HL-60 (cell line): ENCODE data around the gene NIP7.

ENCODE experiments used
- DNase-seq, 2 experiments: peaks; one replicate each; pipeline ENCODE4 v3.0.0-alpha.2; 2010 to 2020; ENCODE audit warnings: low read depth in 1 of 2, low spot score in 1 of 2
- H3K27ac ChIP-seq: fragments of 250-450 bp; sonication (Bioruptor Pico); replicated peaks from 2 replicates; pipeline ENCODE4 v1.5.1; 2020; ENCODE audit warnings: mild to moderate bottlenecking, moderate library complexity
- H3K27me3 ChIP-seq: fragments of 250-450 bp; sonication (Bioruptor Pico); 2 replicates; pipeline ENCODE4 v1.5.1; 2021; ENCODE audit warnings: mild to moderate bottlenecking, moderate library complexity; ENCODE audit not compliant: insufficient read depth, poor library complexity, severe bottlenecking
- H3K4me3 ChIP-seq: replicated peaks from 2 replicates; pipeline ENCODE4 v1.5.1; 2011; ENCODE audit warnings: mild to moderate bottlenecking, control low read depth, low read length; ENCODE audit not compliant: insufficient read depth
- GABPA ChIP-seq: IDR thresholded peaks from 2 replicates; pipeline ENCODE4 v1.6.1; 2012; ENCODE audit warnings: low read depth
- POLR2AphosphoS5 ChIP-seq: IDR thresholded peaks from 2 replicates; pipeline ENCODE4 v1.6.1; 2012; ENCODE audit warnings: low read depth
- SPI1 ChIP-seq: IDR thresholded peaks from 2 replicates; pipeline ENCODE4 v1.6.1; 2012; ENCODE audit warnings: low read depth, mild to moderate bottlenecking, borderline replicate concordance
- TF ChIP-seq, protein P1 (sequence below): IDR thresholded peaks from one replicate; pipeline ENCODE4 v1.5.1; 2011; ENCODE audit warnings: low read length, control low read depth, inconsistent platforms; ENCODE audit not compliant: insufficient read depth
- TF ChIP-seq, protein P2 (sequence below): IDR thresholded peaks from 2 replicates; pipeline ENCODE4 v1.6.1; 2012; ENCODE audit warnings: low read depth; ENCODE audit not compliant: insufficient replicate concordance

NIP7 gene

DNA sequence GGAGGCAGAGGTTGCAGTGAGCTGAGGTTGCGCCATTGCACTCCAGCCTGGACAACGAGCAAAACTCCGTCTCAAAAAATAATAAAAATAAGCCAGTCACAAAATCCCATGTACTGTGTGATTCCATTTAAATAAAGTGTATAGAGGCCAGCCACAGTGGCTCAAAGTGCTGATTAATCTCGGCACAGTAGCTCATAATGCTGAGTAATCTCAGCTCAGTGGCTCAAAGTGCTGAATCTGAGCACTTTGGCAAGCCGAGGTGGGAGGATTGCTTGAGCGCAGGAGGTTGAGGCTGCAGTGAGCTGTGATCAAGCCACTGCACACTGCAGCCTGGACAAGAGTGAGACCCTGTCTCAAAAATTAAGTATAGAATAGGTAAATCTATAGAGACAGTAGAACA, 7.1 kb downstream of the NIP7 start:
- DNase-seq, result no peak
- no peak overlapping the region for H3K27ac ChIP-seq
- TF ChIP-seq SPI1 (no peak), GABPA (no peak), POLR2AphosphoS5 (no peak)
- TF ChIP-seq, protein P1, sequence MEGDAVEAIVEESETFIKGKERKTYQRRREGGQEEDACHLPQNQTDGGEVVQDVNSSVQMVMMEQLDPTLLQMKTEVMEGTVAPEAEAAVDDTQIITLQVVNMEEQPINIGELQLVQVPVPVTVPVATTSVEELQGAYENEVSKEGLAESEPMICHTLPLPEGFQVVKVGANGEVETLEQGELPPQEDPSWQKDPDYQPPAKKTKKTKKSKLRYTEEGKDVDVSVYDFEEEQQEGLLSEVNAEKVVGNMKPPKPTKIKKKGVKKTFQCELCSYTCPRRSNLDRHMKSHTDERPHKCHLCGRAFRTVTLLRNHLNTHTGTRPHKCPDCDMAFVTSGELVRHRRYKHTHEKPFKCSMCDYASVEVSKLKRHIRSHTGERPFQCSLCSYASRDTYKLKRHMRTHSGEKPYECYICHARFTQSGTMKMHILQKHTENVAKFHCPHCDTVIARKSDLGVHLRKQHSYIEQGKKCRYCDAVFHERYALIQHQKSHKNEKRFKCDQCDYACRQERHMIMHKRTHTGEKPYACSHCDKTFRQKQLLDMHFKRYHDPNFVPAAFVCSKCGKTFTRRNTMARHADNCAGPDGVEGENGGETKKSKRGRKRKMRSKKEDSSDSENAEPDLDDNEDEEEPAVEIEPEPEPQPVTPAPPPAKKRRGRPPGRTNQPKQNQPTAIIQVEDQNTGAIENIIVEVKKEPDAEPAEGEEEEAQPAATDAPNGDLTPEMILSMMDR, result no peak
- TF ChIP-seq, protein P2, sequence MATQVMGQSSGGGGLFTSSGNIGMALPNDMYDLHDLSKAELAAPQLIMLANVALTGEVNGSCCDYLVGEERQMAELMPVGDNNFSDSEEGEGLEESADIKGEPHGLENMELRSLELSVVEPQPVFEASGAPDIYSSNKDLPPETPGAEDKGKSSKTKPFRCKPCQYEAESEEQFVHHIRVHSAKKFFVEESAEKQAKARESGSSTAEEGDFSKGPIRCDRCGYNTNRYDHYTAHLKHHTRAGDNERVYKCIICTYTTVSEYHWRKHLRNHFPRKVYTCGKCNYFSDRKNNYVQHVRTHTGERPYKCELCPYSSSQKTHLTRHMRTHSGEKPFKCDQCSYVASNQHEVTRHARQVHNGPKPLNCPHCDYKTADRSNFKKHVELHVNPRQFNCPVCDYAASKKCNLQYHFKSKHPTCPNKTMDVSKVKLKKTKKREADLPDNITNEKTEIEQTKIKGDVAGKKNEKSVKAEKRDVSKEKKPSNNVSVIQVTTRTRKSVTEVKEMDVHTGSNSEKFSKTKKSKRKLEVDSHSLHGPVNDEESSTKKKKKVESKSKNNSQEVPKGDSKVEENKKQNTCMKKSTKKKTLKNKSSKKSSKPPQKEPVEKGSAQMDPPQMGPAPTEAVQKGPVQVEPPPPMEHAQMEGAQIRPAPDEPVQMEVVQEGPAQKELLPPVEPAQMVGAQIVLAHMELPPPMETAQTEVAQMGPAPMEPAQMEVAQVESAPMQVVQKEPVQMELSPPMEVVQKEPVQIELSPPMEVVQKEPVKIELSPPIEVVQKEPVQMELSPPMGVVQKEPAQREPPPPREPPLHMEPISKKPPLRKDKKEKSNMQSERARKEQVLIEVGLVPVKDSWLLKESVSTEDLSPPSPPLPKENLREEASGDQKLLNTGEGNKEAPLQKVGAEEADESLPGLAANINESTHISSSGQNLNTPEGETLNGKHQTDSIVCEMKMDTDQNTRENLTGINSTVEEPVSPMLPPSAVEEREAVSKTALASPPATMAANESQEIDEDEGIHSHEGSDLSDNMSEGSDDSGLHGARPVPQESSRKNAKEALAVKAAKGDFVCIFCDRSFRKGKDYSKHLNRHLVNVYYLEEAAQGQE, result no peak
- H3K27me3 ChIP-seq, result no peaks in the 10 kb centered on the region
- no peak overlapping the region for H3K4me3 ChIP-seq

DNA sequence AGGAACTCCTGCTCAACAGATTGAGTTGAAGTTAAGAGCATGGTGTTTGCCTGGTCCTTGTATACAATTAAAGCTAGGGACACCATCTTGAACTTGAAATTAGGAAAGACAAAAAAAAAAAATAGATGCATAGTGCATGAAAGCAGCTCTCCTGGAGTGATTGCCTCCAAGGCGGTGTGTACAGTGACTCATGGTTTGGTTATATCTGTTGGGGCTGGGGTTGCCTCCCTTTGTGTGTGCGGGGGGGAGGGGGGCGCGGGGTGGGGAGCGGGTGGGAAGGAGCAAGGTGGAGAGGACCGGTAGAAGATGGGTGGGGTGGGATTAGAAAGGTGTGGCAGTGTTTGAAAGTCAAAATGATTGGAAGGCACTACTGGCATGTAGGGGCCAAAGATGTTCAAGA, 8.7 kb downstream of the NIP7 start:
- TF ChIP-seq SPI1, result no peak
- no peak for TF ChIP-seq POLR2AphosphoS5
- TF ChIP-seq, protein P1, result no peak
- TF ChIP-seq, protein P2, result no peak
- TF ChIP-seq GABPA, result no peak
- Histone ChIP-seq H3K27me3 (no peaks in the 10 kb centered on the region), H3K4me3 (no peak overlapping the region), H3K27ac (no peak overlapping the region)
- DNase-seq, result no peak

DNA sequence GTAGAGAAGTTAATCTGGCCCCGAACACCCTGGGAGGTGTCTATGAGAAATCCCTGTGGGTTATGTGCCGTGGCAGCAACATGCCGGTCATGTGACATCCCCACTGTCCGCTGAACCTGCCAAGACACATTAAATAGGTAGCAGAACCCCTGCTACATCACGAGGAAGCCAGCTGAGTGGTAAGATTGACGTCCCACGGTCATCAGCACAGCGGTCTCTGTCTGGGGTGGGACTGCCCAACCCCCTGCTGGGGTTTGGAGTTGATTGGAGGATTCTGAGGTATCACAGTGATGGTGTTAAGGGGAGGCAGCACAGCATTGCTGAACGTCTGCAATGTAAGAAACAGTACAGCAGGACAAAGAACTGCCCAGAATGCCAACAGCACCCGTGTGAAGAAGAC, 10.0 kb downstream of the NIP7 start:
- Histone ChIP-seq H3K4me3 (no peak overlapping the region), H3K27ac (no peak overlapping the region), H3K27me3 (no peaks in the 10 kb centered on the region)
- no peak for DNase-seq
- TF ChIP-seq POLR2AphosphoS5 (no peak), SPI1 (no peak), GABPA (no peak)
- TF ChIP-seq, protein P2, result no peak
- TF ChIP-seq, protein P1, result no peak
